Neural crest cell (in vitro differentiated cells): Measurements from ENCODE around the gene SCMH1. TPM values are rescaled to one million over a fixed set of nuclear protein-coding genes. Genes with fewer than 3 reads are reported as not detected.

ENCODE experiments used
- DNase-seq: peaks from one replicate; pipeline ENCODE4 v3.0.0; 2021; ENCODE audit warnings: low read depth, mixed read lengths, low spot score
- H3K27ac Mint-ChIP-seq: one replicate; pipeline ENCODE4 v1.8.0; 2021; ENCODE audit warnings: mild to moderate bottlenecking, mixed read lengths; ENCODE audit not compliant: unreplicated experiment
- H3K27me3 Mint-ChIP-seq: 2 replicates; pipeline ENCODE4 v1.8.0; 2021; ENCODE audit warnings: low read depth, mild to moderate bottlenecking, mixed read lengths
- H3K36me3 Mint-ChIP-seq: 2 replicates; pipeline ENCODE4 v1.8.0; 2021; ENCODE audit warnings: low read depth, mild to moderate bottlenecking, mixed read lengths
- H3K4me1 Mint-ChIP-seq: 2 replicates; pipeline ENCODE4 v1.8.0; 2021; ENCODE audit warnings: mixed read lengths
- H3K4me3 Mint-ChIP-seq: one replicate; pipeline ENCODE4 v1.8.0; 2021; ENCODE audit warnings: mild to moderate bottlenecking, mixed read lengths
- H3K9me3 Mint-ChIP-seq: 2 replicates; pipeline ENCODE4 v1.8.0; 2021; ENCODE audit warnings: mixed read lengths
- total RNA-seq: library from RNA; stranded (reverse); gene quantifications from 2 replicates; pipeline ENCODE4 v1.2.1, GENCODE V29; 2021
- TF ChIP-seq, protein P1 (sequence below): fragments of 200-600 bp; sonication (generic); conservative IDR thresholded peaks from 2 replicates; pipeline ENCODE4 v1.5.0; 2021; ENCODE audit warnings: antibody characterized with exemption, mild to moderate bottlenecking

The SCMH1 gene
- total RNA-seq, 1 donor from 2014 or later = 50.6 TPM

DNA sequence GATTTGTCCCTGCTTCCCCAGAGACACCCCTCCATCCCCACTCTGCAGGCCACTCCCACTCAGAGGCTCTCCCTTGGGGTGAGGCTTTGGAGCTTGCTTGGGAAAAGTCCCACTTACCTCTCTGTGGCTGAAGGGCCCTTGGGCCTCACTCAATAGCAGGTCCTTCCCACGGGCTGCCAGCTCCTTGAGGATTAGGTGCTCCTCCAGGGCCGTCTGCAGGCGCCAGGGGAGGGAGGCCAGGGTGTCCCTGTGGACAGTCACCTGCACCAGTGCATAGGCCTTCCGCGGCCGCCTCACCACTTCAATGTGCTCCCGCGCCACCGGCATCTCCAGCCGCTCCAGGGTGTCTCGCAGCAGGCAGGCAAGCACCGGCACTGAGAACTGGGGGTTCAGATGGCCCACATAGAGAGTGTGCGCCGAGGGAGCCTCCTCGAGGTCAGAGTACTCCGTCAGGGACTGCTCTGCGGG, 222.0 kb downstream of the SCMH1 start:
- Mint-ChIP-seq H3K36me3 (peaks cover 14% of the 10 kb centered on the region), H3K4me3 (peak overlapping the region; percentile 68), H3K9me3 (no peaks in the 10 kb centered on the region)

DNA sequence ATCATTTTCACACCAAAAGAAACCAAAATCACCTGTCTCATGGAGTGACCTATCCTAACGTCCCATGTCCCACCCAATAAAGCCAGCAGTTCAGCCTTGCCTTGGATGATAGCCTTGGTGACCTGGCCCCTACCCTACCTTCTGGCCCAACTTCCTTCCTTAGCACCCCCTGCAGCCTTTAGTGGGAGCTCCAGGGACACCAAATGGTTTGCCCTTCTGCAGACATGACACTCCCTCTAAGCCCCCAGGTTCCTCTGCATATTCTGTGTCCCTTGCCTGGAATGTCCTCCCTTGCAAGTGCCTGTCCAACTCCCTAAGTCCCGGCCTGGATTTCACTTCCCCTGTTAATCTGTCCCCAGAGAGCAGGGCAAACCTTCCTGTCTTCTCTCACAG, 222.8 kb downstream of the SCMH1 start:
- DNase-seq = no peak
- TF ChIP-seq, protein P1, sequence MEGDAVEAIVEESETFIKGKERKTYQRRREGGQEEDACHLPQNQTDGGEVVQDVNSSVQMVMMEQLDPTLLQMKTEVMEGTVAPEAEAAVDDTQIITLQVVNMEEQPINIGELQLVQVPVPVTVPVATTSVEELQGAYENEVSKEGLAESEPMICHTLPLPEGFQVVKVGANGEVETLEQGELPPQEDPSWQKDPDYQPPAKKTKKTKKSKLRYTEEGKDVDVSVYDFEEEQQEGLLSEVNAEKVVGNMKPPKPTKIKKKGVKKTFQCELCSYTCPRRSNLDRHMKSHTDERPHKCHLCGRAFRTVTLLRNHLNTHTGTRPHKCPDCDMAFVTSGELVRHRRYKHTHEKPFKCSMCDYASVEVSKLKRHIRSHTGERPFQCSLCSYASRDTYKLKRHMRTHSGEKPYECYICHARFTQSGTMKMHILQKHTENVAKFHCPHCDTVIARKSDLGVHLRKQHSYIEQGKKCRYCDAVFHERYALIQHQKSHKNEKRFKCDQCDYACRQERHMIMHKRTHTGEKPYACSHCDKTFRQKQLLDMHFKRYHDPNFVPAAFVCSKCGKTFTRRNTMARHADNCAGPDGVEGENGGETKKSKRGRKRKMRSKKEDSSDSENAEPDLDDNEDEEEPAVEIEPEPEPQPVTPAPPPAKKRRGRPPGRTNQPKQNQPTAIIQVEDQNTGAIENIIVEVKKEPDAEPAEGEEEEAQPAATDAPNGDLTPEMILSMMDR = no peak
- no peaks in the 10 kb centered on the region for H3K9me3 Mint-ChIP-seq
- peaks cover 32% of the 10 kb centered on the region for H3K4me1 Mint-ChIP-seq
- H3K36me3 Mint-ChIP-seq = peaks cover 18% of the 10 kb centered on the region
- peaks cover 22% of the 10 kb centered on the region for H3K27me3 Mint-ChIP-seq
- H3K4me3 Mint-ChIP-seq = peak overlapping the region; percentile 68
- H3K27ac Mint-ChIP-seq = peak overlapping the region; percentile 78

More for the DNA sequence above, 222.0 kb downstream of the SCMH1 start:
- no peak overlapping the region for H3K27ac Mint-ChIP-seq
- peaks cover 35% of the 10 kb centered on the region for H3K4me1 Mint-ChIP-seq
- peaks cover 25% of the 10 kb centered on the region for H3K27me3 Mint-ChIP-seq
- TF ChIP-seq, protein P1 = no peak
- no peak for DNase-seq

DNA sequence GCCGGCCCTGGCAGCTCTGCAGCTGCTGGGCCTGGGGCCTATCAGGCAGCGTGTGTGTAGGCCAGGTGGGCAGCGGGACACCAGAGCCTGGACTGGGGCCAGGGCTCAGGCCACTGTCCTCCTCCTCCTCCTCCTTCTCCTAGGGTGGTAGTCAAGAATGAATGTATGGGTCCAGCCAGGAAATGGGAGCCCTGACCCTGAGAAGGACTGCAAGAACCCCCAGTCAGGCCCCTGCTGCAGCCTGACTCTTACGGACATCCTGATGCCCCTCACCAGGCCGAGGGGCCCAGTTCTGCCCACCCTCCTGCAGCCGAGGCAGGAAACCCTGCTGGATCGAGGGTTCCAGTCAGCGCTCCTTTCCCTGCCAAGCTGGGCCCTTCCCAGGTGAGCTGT, 224.1 kb downstream of the SCMH1 start:
- Mint-ChIP-seq H3K9me3 (no peaks in the 10 kb centered on the region), H3K27ac (no peak overlapping the region), H3K4me3 (no peak overlapping the region), H3K4me1 (peaks cover 27% of the 10 kb centered on the region), H3K27me3 (peaks cover 18% of the 10 kb centered on the region), H3K36me3 (peaks cover 15% of the 10 kb centered on the region)
- no peak for DNase-seq
- TF ChIP-seq, protein P1 = no peak

DNA sequence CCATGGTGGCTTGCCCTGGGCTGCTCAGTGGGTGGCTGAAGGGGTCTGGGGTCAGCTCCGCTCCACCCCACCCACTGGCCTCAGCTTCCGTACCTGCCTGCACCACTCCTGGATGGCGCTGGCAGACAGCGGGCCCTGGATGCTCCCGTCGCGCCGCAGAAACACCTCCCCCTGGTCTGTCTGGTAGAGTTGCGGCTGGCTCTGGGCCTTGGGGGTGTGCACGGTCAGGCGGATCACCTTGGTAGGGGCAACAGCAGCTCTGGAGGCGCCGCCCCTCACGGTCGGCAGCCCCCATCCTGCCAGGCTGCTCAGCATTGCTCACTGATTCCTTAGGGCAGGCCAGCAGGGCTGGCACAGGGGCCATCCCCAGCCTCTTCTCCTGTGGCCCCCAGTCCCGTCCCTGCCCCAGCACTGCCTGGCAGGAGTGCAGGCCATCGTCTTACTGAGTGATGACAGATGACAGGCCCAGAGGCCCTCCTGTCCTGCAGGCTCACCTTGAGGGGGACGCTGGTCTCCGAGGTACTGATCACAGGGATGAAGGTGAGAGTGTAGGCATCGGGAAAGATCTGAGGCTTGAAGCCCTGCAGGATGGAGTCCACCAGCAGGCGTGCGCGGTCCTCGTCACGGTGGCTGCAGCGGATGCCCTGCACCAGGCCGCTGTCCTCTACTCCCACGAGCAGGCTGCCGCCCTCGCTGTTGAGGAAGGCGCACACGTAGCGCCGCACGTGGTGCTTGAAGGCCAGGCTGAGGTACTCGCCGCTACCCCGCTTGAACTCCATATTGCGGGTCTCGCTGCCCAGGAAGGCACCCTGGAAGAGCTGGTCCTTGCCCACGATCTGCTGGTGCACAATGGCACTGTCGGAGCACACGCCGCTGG, 224.7 kb downstream of the SCMH1 start:
- H3K27ac Mint-ChIP-seq = no peak overlapping the region
- H3K9me3 Mint-ChIP-seq = no peaks in the 10 kb centered on the region
- H3K4me3 Mint-ChIP-seq = no peak overlapping the region
- DNase-seq = no peak
- TF ChIP-seq, protein P1 = no peak
- peaks cover 14% of the 10 kb centered on the region for H3K36me3 Mint-ChIP-seq
- peaks cover 17% of the 10 kb centered on the region for H3K27me3 Mint-ChIP-seq
- H3K4me1 Mint-ChIP-seq = peaks cover 25% of the 10 kb centered on the region

DNA sequence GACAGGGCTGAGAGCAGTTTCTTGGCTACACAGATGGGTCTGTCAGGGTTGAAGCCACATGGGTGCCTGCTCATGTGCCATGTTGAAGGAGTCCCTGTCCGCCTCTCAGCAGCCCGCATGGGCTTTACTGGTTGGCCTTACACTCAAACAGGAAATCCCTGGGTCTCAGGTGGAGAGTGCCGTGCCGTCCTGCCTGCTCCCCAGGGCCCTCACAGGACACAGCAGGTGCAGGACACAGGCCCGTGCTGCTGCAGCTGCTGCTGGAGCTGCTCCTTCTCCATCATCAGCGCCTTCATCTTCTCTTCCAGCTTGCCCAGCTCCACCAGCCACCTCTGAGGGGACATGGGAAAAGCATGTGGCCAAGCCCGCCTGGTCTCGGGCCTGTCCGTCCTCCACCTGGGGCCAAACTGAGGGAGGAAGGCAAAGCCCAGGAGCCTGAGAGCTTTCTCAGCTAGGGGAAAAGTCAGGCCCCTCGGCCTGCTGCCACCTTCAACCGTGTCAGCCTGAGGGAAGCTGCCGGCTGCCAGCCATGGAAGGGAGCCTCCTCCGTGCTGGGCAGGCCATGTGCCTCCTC, 226.1 kb downstream of the SCMH1 start:
- peaks cover 18% of the 10 kb centered on the region for H3K36me3 Mint-ChIP-seq
- peaks cover 16% of the 10 kb centered on the region for H3K4me1 Mint-ChIP-seq

More for the DNA sequence above, 226.1 kb downstream of the SCMH1 start:
- peaks cover 7% of the 10 kb centered on the region for H3K27me3 Mint-ChIP-seq
- no peak overlapping the region for H3K27ac Mint-ChIP-seq
- no peaks in the 10 kb centered on the region for H3K9me3 Mint-ChIP-seq
- TF ChIP-seq, protein P1 = no peak
- H3K4me3 Mint-ChIP-seq = no peak overlapping the region
- DNase-seq = no peak
